H1 (cell line): ENCODE results near the gene IGFBP1. TPM values are rescaled to one million over a fixed set of nuclear protein-coding genes. Genes with fewer than 3 reads are reported as not detected.

Experiments used
- CTCF ChIP-seq, 3 experiments: IDR thresholded peaks; 1 replicate in 2 of 3; 2 replicates in 1 of 3; pipeline versions ENCODE4 v1.5.1 to v1.6.1; 2011; ENCODE audit warnings: low read length in 3 of 3, mild to moderate bottlenecking in 3 of 3, inconsistent platforms in 2 of 3, low read depth in 1 of 3, moderate library complexity in 1 of 3; ENCODE audit not compliant: insufficient read depth in 1 of 3; ENCODE audit errors: control extremely low read depth in 1 of 3
- EZH2 ChIP-seq: fragments of 200-600 bp; sonication (generic); IDR thresholded peaks from 2 replicates; pipeline ENCODE4 v1.7.1; 2012; ENCODE audit warnings: low read depth, mild to moderate bottlenecking, moderate library complexity, low read length, inconsistent platforms; ENCODE audit not compliant: severe bottlenecking
- MAFK ChIP-seq: IDR thresholded peaks from 2 replicates; pipeline ENCODE4 v1.6.1; 2012; ENCODE audit warnings: low read depth, mild to moderate bottlenecking, improper control_type of control experiment, low read length
- RNF2 ChIP-seq: fragments of 200-900, 300-1000 bp; sonication (generic); IDR thresholded peaks from 2 replicates; pipeline ENCODE4 v1.7.1; 2016; ENCODE audit warnings: borderline replicate concordance, low read depth, mild to moderate bottlenecking, antibody characterized with exemption, low read length; ENCODE audit not compliant: poor library complexity, severe bottlenecking; ENCODE audit errors: missing control alignments
- SIRT6 ChIP-seq: IDR thresholded peaks from one replicate; pipeline ENCODE4 v1.7.1; 2012; ENCODE audit warnings: low read length, inconsistent platforms
- SUZ12 ChIP-seq: fragments of 200-600 bp; sonication (generic); IDR thresholded peaks from 2 replicates; pipeline ENCODE4 v1.6.1; 2012; ENCODE audit warnings: mild to moderate bottlenecking, inconsistent platforms, low read length, moderate library complexity, mixed read lengths
- TEAD4 ChIP-seq: IDR thresholded peaks from 2 replicates; pipeline ENCODE4 v1.6.1; 2012; ENCODE audit warnings: low read depth, low read length, inconsistent platforms, mixed read lengths
- polyA plus RNA-seq, 7 experiments: library from polyadenylated mRNA; depleted of rRNA in 3 of 7; stranded (reverse) in 5 of 7; unstranded in 2 of 7; fragments of >200 nt in 5 of 7; fragments of 200-250 nt in 2 of 7; gene quantifications; 1 replicate in 5 of 7; 2 replicates in 1 of 7; 4 replicates in 1 of 7; pipeline versions ENCODE4 v1.2.1 to v1.2.3, GENCODE V29; 2011 to 2013; ENCODE audit warnings: missing spikeins in 2 of 7, mixed read lengths in 2 of 7
- total RNA-seq: library from RNA; stranded (reverse); fragmentation: NEBNext Ultra II Directional; extraction: Animal tissue kit (Norgen Biotek cat#: 25700); gene quantifications from 2 replicates; pipeline ENCODE4 v1.2.1, GENCODE V29; 2021

Gene IGFBP1
- total and polyA plus RNA-seq, 2 of the 8 experiments (the other 6 are each of a cell fraction or from before 2014, with no cell fraction given), result not detected

GRCh38 chr7:45920502-45921380 lies 32.5 kb downstream of the IGFBP1 start, which contains the start of gene IGFBP3 (continued):
- TF ChIP-seq CTCF (IDR thresholded peaks at IDR 0.05; ENCODE audit: control extremely low read depth in 1 of 3, insufficient read depth in 1 of 3, low read depth in 1 of 3, low read length in 3 of 3), result no peak
- TF ChIP-seq SUZ12, result no peak; the same call in 1 of the 2 replicates
- no peak for TF ChIP-seq RNF2
- peak; percentile 37 for TF ChIP-seq EZH2
- TF ChIP-seq SIRT6, result no peak
- TF ChIP-seq TEAD4, result 0 out of 2 replicates have a peak, but pooled peaks have one; percentile 1
- TF ChIP-seq MAFK, result no peak
